DOHH2 (cell line): ENCODE data around the gene CD247.

Source experiments
- H3F3A ChIP-seq: fragments of 200-600 bp; sonication (generic), shearing (Covaris generic); 2 replicates; pipeline ENCODE4 v1.6.0; 2016; ENCODE audit warnings: antibody characterized with exemption, mild to moderate bottlenecking; ENCODE audit not compliant: control insufficient read depth, insufficient read depth
- H3K27ac ChIP-seq: fragments of 200-600 bp; sonication (generic); 2 replicates; pipeline ENCODE4 v1.5.1; 2014; ENCODE audit warnings: low read depth, mild to moderate bottlenecking, low read length, moderate library complexity
- H3K27me3 ChIP-seq: fragments of 200-600 bp; sonication (generic); 2 replicates; pipeline ENCODE4 v1.6.1; 2014; ENCODE audit warnings: mild to moderate bottlenecking, low read length, mixed read lengths; ENCODE audit not compliant: control insufficient read depth
- H3K36me3 ChIP-seq: fragments of 200-600 bp; sonication (generic); 2 replicates; pipeline ENCODE4 v1.6.1; 2014; ENCODE audit warnings: mild to moderate bottlenecking, low read length, moderate library complexity, mixed read lengths; ENCODE audit not compliant: control insufficient read depth
- H3K4me1 ChIP-seq: fragments of 200-600 bp; sonication (generic); 2 replicates; pipeline ENCODE4 v1.6.1; 2014; ENCODE audit warnings: mild to moderate bottlenecking, low read length, mixed read lengths; ENCODE audit not compliant: control insufficient read depth
- H3K4me2 ChIP-seq: fragments of 200-600 bp; sonication (generic); 2 replicates; pipeline ENCODE4 v1.6.0; 2014; ENCODE audit warnings: mild to moderate bottlenecking, low read length, moderate library complexity
- H3K4me3 ChIP-seq: fragments of 200-600 bp; sonication (generic); 2 replicates; pipeline ENCODE4 v1.5.1; 2014; ENCODE audit warnings: mild to moderate bottlenecking, low read length, mixed read lengths
- H3K79me2 ChIP-seq: fragments of 200-600 bp; sonication (generic); 2 replicates; pipeline ENCODE4 v1.6.1; 2014; ENCODE audit warnings: mild to moderate bottlenecking, low read length, mixed read lengths; ENCODE audit not compliant: control insufficient read depth
- H3K9me2 ChIP-seq: fragments of 200-600 bp; sonication (generic); replicated peaks from 2 replicates; pipeline ENCODE4 v1.6.1; 2014; ENCODE audit warnings: mild to moderate bottlenecking, low read length, mixed read lengths; ENCODE audit not compliant: control insufficient read depth
- H3K9me3 ChIP-seq: fragments of 200-600 bp; sonication (generic); 2 replicates; pipeline ENCODE4 v1.6.1; 2014; ENCODE audit warnings: antibody characterized with exemption, low read length, mixed read lengths; ENCODE audit not compliant: control insufficient read depth, insufficient read depth
- H4K20me1 ChIP-seq: fragments of 200-600 bp; sonication (generic); 2 replicates; pipeline ENCODE4 v1.6.0; 2014; ENCODE audit warnings: low read depth, mild to moderate bottlenecking, antibody characterized with exemption, low read length, moderate library complexity; ENCODE audit not compliant: control insufficient read depth, insufficient read depth
- EZH2phosphoT487 ChIP-seq: fragments of 200-600 bp; sonication (generic); IDR thresholded peaks from 2 replicates; pipeline ENCODE4 v1.6.1; 2017; ENCODE audit warnings: borderline replicate concordance, mild to moderate bottlenecking, antibody characterized with exemption, low read length, moderate library complexity, mixed read lengths
- TF ChIP-seq, protein P1 (sequence below): fragments of 200-600 bp; sonication (generic); IDR thresholded peaks from one replicate; pipeline ENCODE4 v1.5.1; 2014; ENCODE audit warnings: antibody characterized with exemption, mild to moderate bottlenecking, low read depth, low read length; ENCODE audit not compliant: poor library complexity, severe bottlenecking

CD247 gene

DNA sequence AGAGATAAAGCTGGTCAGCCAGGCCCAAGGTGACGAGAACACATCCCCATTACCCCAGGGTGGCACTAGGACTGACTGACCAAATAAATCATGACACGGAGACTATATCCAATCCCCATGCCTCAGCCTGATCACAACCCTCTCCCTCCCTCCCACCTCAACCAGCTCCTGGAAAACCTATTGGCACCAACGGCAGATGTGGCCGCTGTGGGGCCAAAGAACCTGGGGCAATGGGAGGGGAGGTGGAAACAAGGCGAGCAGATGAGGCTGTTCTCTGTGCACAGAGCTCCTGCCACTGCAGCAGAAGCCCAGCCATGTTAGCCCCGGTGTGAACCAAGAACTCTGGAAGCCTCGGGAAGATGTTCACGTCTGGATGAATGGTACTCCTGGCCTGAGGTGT, 77.6 kb downstream of the CD247 start:
- H3K9me3 ChIP-seq: no peaks in the 10 kb centered on the region
- H3K79me2 ChIP-seq: peaks cover 5% of the 10 kb centered on the region; the same call in 1 of the 2 replicates
- H3K27me3 ChIP-seq: no peaks in the 10 kb centered on the region
- no peaks in the 10 kb centered on the region for H3K36me3 ChIP-seq
- no peaks in the 10 kb centered on the region for H3K9me2 ChIP-seq
- no peaks in the 10 kb centered on the region for H4K20me1 ChIP-seq
- H3K27ac ChIP-seq: no peak overlapping the region
- peaks cover 25% of the 10 kb centered on the region for H3K4me1 ChIP-seq
- no peak overlapping the region for H3K4me3 ChIP-seq
- H3K4me2 ChIP-seq: no peak overlapping the region
- 0 out of 2 replicates have a peak, but pooled peaks cover 3% of the 10 kb centered on the region for H3F3A ChIP-seq
- no peak for TF ChIP-seq EZH2phosphoT487
- TF ChIP-seq, protein P1, sequence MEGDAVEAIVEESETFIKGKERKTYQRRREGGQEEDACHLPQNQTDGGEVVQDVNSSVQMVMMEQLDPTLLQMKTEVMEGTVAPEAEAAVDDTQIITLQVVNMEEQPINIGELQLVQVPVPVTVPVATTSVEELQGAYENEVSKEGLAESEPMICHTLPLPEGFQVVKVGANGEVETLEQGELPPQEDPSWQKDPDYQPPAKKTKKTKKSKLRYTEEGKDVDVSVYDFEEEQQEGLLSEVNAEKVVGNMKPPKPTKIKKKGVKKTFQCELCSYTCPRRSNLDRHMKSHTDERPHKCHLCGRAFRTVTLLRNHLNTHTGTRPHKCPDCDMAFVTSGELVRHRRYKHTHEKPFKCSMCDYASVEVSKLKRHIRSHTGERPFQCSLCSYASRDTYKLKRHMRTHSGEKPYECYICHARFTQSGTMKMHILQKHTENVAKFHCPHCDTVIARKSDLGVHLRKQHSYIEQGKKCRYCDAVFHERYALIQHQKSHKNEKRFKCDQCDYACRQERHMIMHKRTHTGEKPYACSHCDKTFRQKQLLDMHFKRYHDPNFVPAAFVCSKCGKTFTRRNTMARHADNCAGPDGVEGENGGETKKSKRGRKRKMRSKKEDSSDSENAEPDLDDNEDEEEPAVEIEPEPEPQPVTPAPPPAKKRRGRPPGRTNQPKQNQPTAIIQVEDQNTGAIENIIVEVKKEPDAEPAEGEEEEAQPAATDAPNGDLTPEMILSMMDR: no peak

DNA sequence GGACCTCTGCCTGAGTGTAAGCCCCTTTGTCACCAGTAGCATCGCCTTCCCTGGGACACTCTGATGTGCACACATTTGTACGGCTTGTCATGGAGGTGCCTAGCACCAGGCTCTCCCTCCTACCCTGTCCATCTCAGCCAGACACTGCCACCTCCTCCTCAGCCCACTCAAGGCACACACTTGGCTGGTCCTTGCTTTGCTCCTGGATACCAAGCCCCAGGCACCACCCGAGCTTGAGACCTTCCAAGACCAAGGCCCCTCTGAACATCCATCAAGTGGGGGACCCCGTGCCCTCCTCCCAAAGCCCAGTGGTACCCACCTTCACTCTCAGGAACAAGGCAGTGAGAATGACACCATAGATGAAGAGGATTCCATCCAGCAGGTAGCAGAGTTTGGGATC, 78.0 kb downstream of the CD247 start:
- H3K4me2 ChIP-seq: no peak overlapping the region
- H3K4me1 ChIP-seq: peaks cover 25% of the 10 kb centered on the region
- no peak for TF ChIP-seq EZH2phosphoT487
- TF ChIP-seq, protein P1: no peak
- H3K9me2 ChIP-seq: no peaks in the 10 kb centered on the region
- no peaks in the 10 kb centered on the region for H3K36me3 ChIP-seq
- H3K27ac ChIP-seq: no peak overlapping the region
- no peaks in the 10 kb centered on the region for H3K9me3 ChIP-seq
- no peak overlapping the region for H3K4me3 ChIP-seq
- peaks cover 5% of the 10 kb centered on the region; the same call in 1 of the 2 replicates for H3K79me2 ChIP-seq
- no peaks in the 10 kb centered on the region for H4K20me1 ChIP-seq
- H3F3A ChIP-seq: 0 out of 2 replicates have a peak, but pooled peaks cover 3% of the 10 kb centered on the region
- H3K27me3 ChIP-seq: no peaks in the 10 kb centered on the region

DNA sequence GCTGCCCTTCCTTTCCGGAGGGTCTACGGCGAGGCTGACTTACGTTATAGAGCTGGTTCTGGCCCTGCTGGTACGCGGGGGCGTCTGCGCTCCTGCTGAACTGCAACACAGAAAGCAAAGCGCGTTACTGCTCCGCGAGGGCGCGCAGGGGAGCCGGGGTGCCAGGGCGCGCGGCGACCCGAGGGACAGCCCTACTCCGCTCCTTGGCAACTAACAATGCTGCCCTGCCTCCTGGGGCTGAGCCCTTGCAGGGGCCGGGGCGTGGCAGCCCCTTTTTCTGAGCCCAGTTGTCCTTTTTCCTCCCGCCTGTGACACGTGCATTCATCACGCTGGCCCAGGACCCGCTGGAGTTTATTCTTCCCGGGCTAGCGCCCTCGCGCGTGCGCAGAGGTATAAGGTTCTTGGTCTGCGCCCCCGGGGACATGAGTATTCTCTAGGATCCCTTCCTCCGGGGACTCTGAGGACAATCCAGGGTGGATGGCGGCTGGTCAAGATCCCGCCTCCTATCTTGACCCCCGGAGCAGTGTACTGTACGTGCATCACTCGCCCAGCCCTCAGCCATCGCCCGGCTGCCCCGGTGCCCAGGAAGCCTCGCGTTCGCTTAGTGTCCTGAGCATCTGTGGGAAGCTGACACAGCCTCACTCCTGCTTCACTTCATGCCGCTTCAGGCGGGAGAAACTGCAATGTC, 78.9 kb downstream of the CD247 start:
- no peaks in the 10 kb centered on the region for H3K9me2 ChIP-seq
- H3K4me2 ChIP-seq: peak overlapping the region; percentile 86
- H4K20me1 ChIP-seq: no peaks in the 10 kb centered on the region
- H3K9me3 ChIP-seq: no peaks in the 10 kb centered on the region
- H3K79me2 ChIP-seq: peaks cover 5% of the 10 kb centered on the region; the same call in 1 of the 2 replicates
- no peaks in the 10 kb centered on the region for H3K27me3 ChIP-seq
- no peak overlapping the region for H3K27ac ChIP-seq
- TF ChIP-seq, protein P1: peak; percentile 60
- TF ChIP-seq EZH2phosphoT487: no peak
- H3K4me3 ChIP-seq: peak overlapping the region; percentile 75
- 0 out of 2 replicates have a peak, but pooled peaks cover 3% of the 10 kb centered on the region for H3F3A ChIP-seq
- H3K36me3 ChIP-seq: no peaks in the 10 kb centered on the region
- peaks cover 25% of the 10 kb centered on the region for H3K4me1 ChIP-seq
